Caco-2 (cell line): ENCODE data around the gene HAPLN1. TPM values are rescaled to one million over a fixed set of nuclear protein-coding genes. Genes with fewer than 3 reads are reported as not detected.
A peak's percentile ranks its signal among the peaks of the same experiment; 100 is the strongest.

Experiments
- BruUV-seq: library from RNA; stranded (reverse); fragments of 400-500 nt; replicated peaks from 2 replicates; lab custom pipeline; 2021; lab: Mats Ljungman, UMichigan
- CTCF ChIA-PET: fragments of 300-600 bp; sonication (Branson Sonifier 250); formaldehyde crosslinking; loops from one replicate; lab custom pipeline; 2022; ENCODE audit warnings: antibody characterized with exemption; lab: Charles Lee
- POLR2A ChIA-PET: fragments of 300-600 bp; sonication (Branson Sonifier 250); formaldehyde crosslinking; loops from one replicate; lab custom pipeline; 2022; ENCODE audit warnings: antibody characterized with exemption; lab: Charles Lee
- DNase-seq, 2 experiments: peaks; one replicate each; pipeline versions ENCODE4 v3.0.0 to v3.0.0-alpha.2; 2020 to 2022
- H3K27me3 ChIP-seq: replicated peaks from 2 replicates; pipeline ENCODE4 v1.6.0; 2011; ENCODE audit warnings: low read length; ENCODE audit not compliant: control insufficient read depth, insufficient read depth
- H3K36me3 ChIP-seq: 2 replicates; pipeline ENCODE4 v1.5.1; 2011; ENCODE audit warnings: low read length; ENCODE audit not compliant: control insufficient read depth, insufficient read depth
- H3K4me1 ChIP-seq: fragments of 250-450 bp; sonication (Bioruptor Pico); 2 replicates; pipeline ENCODE4 v1.5.1; 2020; ENCODE audit warnings: mild to moderate bottlenecking
- H3K4me3 ChIP-seq: 2 replicates; pipeline ENCODE4 v1.5.1; 2011; ENCODE audit warnings: low read depth, mild to moderate bottlenecking, control low read depth, low read length
- H3K9me3 ChIP-seq: fragments of 250-450 bp; sonication (Bioruptor Pico); 2 replicates; pipeline ENCODE4 v1.5.1; 2020; ENCODE audit warnings: mild to moderate bottlenecking, moderate library complexity
- H3K27ac Mint-ChIP-seq: one replicate; pipeline ENCODE4 v1.8.0; 2022; ENCODE audit warnings: mixed read lengths; ENCODE audit not compliant: unreplicated experiment
- H3K27me3 Mint-ChIP-seq: one replicate; pipeline ENCODE4 v1.8.0; 2022; ENCODE audit warnings: mixed read lengths; ENCODE audit not compliant: insufficient read depth, unreplicated experiment
- H3K36me3 Mint-ChIP-seq: one replicate; pipeline ENCODE4 v1.8.0; 2022; ENCODE audit warnings: mild to moderate bottlenecking, mixed read lengths; ENCODE audit not compliant: insufficient read depth, unreplicated experiment
- H3K4me1 Mint-ChIP-seq: one replicate; pipeline ENCODE4 v1.8.0; 2022; ENCODE audit warnings: low read depth, mixed read lengths; ENCODE audit not compliant: unreplicated experiment
- H3K4me3 Mint-ChIP-seq: one replicate; pipeline ENCODE4 v1.8.0; 2022; ENCODE audit warnings: mild to moderate bottlenecking, moderate library complexity, mixed read lengths; ENCODE audit not compliant: unreplicated experiment
- H3K9me3 Mint-ChIP-seq: one replicate; pipeline ENCODE4 v1.8.0; 2022; ENCODE audit warnings: mixed read lengths; ENCODE audit not compliant: unreplicated experiment
- intact Hi-C: fragments of 100-400 bp; cut with micrococcal nuclease; formaldehyde crosslinking; loops from one replicate; pipeline ENCODE4 v1.10.0; 2022; ENCODE audit not compliant: unreplicated experiment
- total RNA-seq: library from RNA; stranded (reverse); gene quantifications from 2 replicates; pipeline ENCODE4 v1.2.3, GENCODE V29; 2022
- TF ChIP-seq, protein P1 (sequence below), 2 experiments: fragments of 200-600 bp in 1 of 2; IDR thresholded peaks; 1 replicate in 1 of 2; 2 replicates in 1 of 2; pipeline versions ENCODE4 v1.5.1 to v1.8.0; 2011 to 2022; ENCODE audit warnings: antibody characterized with exemption in 1 of 2, control low read depth in 1 of 2, inconsistent platforms in 1 of 2, low read depth in 1 of 2, low read length in 1 of 2, mild to moderate bottlenecking in 1 of 2, moderate library complexity in 1 of 2; ENCODE audit not compliant: insufficient read depth in 1 of 2, severe bottlenecking in 1 of 2, unreplicated experiment in 1 of 2

The HAPLN1 gene
- total RNA-seq, 1 experiment from 2014 or later: 2.4 TPM

DNA sequence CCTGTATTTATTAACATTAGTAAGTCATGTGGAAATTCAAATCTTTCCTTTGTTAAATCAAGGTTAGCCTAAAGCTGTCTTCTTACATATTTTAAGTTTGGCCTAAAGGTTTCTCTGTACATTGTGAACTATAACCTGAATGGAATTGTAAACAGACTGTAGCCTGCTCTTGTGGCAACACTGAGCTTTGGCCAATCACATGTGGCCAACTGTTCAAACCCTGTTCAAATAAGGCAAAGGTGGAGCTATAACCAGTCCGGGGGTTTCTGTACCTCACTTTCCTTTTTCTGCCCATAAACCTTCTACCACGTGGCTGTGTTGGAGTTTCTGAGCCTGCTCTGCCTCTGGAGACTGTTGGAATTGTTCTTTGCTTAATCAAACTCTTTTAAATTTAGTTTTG lies 3.3 kb upstream of the HAPLN1 start:
- peaks cover 2% of the 10 kb centered on the region for H3K27me3 Mint-ChIP-seq
- TF ChIP-seq, protein P1, sequence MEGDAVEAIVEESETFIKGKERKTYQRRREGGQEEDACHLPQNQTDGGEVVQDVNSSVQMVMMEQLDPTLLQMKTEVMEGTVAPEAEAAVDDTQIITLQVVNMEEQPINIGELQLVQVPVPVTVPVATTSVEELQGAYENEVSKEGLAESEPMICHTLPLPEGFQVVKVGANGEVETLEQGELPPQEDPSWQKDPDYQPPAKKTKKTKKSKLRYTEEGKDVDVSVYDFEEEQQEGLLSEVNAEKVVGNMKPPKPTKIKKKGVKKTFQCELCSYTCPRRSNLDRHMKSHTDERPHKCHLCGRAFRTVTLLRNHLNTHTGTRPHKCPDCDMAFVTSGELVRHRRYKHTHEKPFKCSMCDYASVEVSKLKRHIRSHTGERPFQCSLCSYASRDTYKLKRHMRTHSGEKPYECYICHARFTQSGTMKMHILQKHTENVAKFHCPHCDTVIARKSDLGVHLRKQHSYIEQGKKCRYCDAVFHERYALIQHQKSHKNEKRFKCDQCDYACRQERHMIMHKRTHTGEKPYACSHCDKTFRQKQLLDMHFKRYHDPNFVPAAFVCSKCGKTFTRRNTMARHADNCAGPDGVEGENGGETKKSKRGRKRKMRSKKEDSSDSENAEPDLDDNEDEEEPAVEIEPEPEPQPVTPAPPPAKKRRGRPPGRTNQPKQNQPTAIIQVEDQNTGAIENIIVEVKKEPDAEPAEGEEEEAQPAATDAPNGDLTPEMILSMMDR (IDR thresholded peaks at IDR 0.05; ENCODE audit: insufficient read depth in 1 of 2, low read depth in 1 of 2, low read length in 1 of 2, severe bottlenecking in 1 of 2, unreplicated experiment in 1 of 2): no peak
- POLR2A ChIA-PET: no interaction called here
- H3K4me1 Mint-ChIP-seq: peaks cover 24% of the 10 kb centered on the region
- H3K36me3 Mint-ChIP-seq: no peaks in the 10 kb centered on the region
- no peaks in the 10 kb centered on the region for H3K9me3 Mint-ChIP-seq
- intact Hi-C loops: loop anchor here (5.0 kb wide), 4 partner anchors 58 to 203 kb away; no protein-coding TSS in a partner anchor
- H3K9me3 ChIP-seq: no peaks in the 10 kb centered on the region
- no peaks in the 10 kb centered on the region for H3K36me3 ChIP-seq
- DNase-seq: peak; percentile 11 to 57
- H3K4me3 Mint-ChIP-seq: no peak overlapping the region
- no peak overlapping the region for H3K4me3 ChIP-seq
- H3K27ac Mint-ChIP-seq: no peak overlapping the region
- BruUV-seq: no TSS peak
- CTCF ChIA-PET: no interaction called here
- peaks cover 22% of the 10 kb centered on the region for H3K4me1 ChIP-seq
- H3K27me3 ChIP-seq: no peaks in the 10 kb centered on the region; the same call in none of the 2 replicates

DNA sequence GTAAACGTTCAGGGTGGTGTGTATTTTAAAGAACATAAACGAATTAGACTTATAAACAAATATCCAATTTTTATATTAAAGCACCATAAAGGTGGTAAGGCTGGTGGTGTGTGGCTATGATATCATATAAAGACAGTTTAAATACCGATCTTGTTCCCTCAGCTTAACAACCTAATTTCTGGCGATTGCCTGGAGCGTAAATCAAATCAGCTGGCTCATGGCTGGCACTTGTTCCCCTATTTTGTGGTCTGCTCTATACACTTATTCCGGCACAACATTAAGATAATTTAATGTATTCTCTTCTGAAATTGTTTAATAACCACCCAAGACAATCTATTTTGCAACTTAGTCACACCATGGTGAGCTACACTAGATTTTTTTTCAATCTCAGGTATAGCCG lies 2.4 kb upstream of the HAPLN1 start:
- H3K27me3 ChIP-seq: no peaks in the 10 kb centered on the region; the same call in none of the 2 replicates
- no peak for DNase-seq
- peaks cover 31% of the 10 kb centered on the region for H3K4me1 Mint-ChIP-seq
- no TSS peak for BruUV-seq
- no peaks in the 10 kb centered on the region for H3K36me3 ChIP-seq
- intact Hi-C loops: loop anchor here (2.0 to 5.0 kb wide), 5 partner anchors 59 to 368 kb away; no protein-coding TSS in a partner anchor
- H3K9me3 ChIP-seq: no peaks in the 10 kb centered on the region
- CTCF ChIA-PET: no interaction called here
- no peak overlapping the region for H3K27ac Mint-ChIP-seq
- POLR2A ChIA-PET: no interaction called here
- peak overlapping the region; percentile 95 for H3K4me3 Mint-ChIP-seq
- TF ChIP-seq, protein P1 (IDR thresholded peaks at IDR 0.05; ENCODE audit: insufficient read depth in 1 of 2, low read depth in 1 of 2, low read length in 1 of 2, severe bottlenecking in 1 of 2, unreplicated experiment in 1 of 2): no peak
- peaks cover 2% of the 10 kb centered on the region for H3K27me3 Mint-ChIP-seq
- H3K4me1 ChIP-seq: peaks cover 22% of the 10 kb centered on the region
- H3K9me3 Mint-ChIP-seq: no peaks in the 10 kb centered on the region
- no peaks in the 10 kb centered on the region for H3K36me3 Mint-ChIP-seq
- H3K4me3 ChIP-seq: no peak overlapping the region

DNA sequence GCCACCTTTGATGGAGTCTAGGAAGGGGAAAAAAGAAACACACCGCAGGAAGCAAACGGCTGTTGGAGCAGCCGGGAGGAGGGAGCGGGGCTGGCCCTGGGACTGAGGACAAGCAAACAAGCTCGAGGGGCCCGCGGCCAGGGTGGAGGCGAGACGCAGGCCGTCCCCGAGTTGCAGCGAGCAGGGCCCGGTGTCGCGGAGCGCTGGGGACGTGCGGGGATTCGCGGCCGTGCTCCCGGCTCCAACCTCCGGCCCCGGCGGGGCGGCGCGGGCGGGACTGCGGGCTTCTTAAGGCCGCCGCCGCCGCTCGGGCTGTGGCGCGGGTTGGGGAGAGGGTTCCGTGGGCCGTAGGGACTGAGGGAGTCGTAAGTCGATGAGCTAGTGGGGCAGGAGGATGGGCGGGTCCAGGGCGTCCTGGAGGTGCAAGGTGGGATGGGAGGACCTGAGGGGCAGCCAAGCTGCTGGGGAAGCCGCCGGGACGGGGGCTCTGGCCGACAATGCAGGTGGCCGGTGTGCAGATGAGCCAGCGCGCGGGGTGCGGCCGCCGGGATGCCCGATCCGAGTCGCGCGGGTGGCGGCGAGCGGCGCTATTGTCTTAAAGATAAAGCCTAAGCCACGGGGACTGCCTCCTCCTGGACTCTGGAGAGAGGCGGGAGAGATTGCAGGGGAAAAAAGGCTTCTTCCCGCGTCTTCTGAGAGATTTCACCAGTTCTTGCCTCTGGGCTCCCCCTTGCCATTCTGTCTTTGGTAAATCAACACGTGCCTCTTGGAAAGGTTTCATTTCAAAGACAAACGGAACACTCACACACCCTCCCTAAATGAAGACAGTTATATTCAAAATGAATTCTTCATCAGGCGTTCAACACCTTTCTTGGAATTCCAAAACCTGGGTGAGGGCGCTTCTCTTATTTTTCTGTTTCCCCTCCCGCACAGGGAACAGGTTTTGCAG lies 1.6 kb upstream of the HAPLN1 start:
- Mint-ChIP-seq H3K4me1 (peaks cover 31% of the 10 kb centered on the region), H3K4me3 (peak overlapping the region; percentile 95), H3K9me3 (no peaks in the 10 kb centered on the region), H3K27me3 (peaks cover 4% of the 10 kb centered on the region), H3K27ac (no peak overlapping the region), H3K36me3 (no peaks in the 10 kb centered on the region)
- ChIA-PET CTCF (no interaction called here), POLR2A (no interaction called here)
- Histone ChIP-seq H3K27me3 (no peaks in the 10 kb centered on the region; the same call in none of the 2 replicates), H3K9me3 (no peaks in the 10 kb centered on the region), H3K36me3 (no peaks in the 10 kb centered on the region), H3K4me1 (peaks cover 22% of the 10 kb centered on the region), H3K4me3 (peak overlapping the region; percentile 53)
- no TSS peak for BruUV-seq
- peak; percentile 83 to 85 for DNase-seq
- intact Hi-C loops: loop anchor here (1.0 to 5.0 kb wide), 7 partner anchors 60 to 658 kb away; no protein-coding TSS in a partner anchor
- TF ChIP-seq, protein P1 (IDR thresholded peaks at IDR 0.05; ENCODE audit: insufficient read depth in 1 of 2, low read depth in 1 of 2, low read length in 1 of 2, severe bottlenecking in 1 of 2, unreplicated experiment in 1 of 2): peak; percentile 23 to 70
